DMS53 (cell line): Measurements from ENCODE around the gene HTT-AS.
"Not testable (repeated sequence)": the region's sequence is repeated elsewhere in the genome, so short reads cannot be mapped to it uniquely, and the experiment has no call there.

ENCODE experiments used
- DNase-seq: peaks from one replicate; lab custom pipeline; 2025; lab: John Stamatoyannopoulos, UW

Gene HTT-AS

GRCh38 chr4:3051141-3051897, 23.0 kb downstream of the HTT-AS start:
- not testable (repeated sequence) for DNase-seq

DNA sequence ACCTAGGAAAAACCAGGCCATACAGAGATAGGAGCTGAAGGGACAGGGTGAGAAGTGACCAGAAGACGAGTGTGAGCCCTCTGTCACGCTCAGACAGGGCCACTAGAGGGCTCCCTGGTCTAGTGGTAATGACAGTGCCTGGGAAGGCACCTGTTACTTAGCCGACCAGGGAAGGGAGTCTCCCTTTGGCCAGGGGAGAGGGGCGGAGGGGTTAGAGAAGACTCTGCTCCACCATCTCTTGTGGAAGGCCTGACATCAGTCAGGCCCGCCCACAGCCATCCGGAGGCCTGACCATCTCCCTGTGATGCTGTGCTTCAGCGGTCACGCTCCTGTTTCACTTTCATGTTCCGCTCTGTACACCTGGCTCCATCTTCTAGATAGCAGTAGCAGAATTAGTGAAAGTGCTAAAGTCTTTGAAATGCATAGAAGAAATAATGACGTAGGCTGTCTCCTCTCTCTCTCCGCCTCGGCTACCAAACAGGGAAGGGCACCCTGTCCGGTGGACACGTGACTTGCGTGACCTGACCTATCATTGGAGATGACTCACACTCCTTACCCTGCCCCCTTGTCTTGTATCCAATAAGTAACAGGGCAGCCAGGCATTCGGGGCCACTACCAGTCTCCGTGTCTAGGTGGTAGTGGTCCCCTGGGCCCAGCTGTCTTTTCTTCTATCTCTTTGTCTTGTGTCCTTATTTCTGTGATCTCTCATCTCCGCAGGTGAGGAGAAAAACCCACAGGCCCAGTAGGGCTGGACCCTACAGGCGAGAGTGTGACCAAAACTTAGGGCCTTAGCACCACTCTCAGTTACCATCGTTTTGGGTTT, 26.7 kb downstream of the HTT-AS start:
- DNase-seq, result peak; percentile 99

DNA sequence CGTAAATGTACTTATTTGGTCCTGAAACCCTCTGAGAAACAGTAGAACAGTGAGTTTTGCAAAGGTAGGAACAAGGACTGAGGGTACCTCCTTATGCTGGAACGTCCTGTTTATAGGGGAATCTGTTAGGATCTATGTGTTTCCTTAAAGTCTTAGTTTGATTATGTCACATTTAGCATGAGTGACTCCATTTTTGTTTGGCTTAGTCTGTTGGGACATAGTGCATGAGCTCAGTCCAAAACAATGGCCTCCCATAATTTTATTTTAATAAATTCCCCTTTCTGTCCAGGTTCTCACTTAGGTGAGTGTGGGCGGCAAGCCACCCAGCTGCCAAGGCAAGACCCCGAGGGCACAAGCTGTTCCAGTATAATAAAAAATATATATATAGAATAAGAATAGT, 27.7 kb downstream of the HTT-AS start:
- DNase-seq, result no peak

DNA sequence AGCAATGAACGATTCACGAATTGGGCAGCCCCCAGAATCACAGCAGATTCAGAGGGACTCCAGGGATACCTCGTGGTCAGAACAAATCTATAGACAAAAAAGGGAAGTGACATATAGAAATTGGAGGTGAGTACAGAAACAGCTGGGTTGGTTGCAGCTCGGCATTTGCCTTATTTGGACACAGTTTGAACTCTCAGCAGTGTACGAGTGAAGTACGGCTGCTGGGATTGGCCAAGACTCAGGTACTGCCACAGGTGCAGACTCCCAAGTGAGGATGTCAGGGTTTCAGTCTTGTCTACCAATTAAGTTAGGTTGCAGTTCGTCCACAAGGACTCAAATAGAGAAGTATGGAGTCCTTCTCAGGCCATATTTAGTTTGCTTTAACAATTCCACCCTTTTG, 28.2 kb downstream of the HTT-AS start:
- DNase-seq, result peak; percentile 79

DNA sequence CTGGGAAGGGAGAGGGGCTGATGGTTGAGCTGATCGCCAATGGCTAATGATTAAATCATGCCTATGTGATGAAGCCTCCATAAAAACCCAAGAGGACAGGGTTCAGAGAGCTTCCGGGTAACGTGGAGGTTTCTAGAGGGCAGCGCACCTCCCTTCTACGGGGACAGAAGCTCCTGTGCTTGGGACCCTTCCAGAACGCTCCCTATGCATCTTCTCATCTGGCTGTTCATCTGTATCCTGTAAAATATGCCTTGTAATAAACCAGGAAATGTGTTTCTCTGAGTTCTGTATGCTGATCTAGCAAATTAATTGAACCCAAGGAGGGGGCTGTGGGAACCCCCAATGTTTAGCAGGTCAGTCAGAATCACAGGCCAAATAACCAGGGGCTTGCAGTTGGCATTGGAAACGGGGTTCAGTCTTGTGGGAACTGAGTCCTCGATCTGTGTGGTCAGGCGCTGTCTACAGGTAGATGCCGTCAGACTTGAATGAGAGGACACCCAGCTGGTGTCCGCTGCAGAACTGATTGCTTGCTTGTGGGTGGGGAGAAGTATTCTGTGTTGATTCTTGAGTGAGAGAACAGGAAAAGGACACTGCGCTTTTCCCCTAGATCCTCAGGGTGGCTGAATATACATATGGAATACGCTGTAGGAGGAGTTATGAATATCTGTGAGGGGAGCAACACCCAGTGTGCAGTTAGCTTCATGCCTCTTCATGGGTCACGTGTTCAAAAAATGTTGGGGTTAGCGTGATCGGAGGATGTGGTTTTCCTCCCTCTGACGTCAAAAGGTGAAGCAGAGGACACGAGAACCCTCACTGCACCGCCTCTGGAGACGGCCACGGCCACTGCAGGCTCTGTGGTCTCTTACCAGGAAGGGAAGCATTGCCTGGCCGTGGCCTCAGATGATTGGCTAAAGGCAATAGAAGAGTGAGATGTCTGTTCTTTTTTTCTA, 29.2 kb downstream of the HTT-AS start:
- peak; percentile 99 for DNase-seq

DNA sequence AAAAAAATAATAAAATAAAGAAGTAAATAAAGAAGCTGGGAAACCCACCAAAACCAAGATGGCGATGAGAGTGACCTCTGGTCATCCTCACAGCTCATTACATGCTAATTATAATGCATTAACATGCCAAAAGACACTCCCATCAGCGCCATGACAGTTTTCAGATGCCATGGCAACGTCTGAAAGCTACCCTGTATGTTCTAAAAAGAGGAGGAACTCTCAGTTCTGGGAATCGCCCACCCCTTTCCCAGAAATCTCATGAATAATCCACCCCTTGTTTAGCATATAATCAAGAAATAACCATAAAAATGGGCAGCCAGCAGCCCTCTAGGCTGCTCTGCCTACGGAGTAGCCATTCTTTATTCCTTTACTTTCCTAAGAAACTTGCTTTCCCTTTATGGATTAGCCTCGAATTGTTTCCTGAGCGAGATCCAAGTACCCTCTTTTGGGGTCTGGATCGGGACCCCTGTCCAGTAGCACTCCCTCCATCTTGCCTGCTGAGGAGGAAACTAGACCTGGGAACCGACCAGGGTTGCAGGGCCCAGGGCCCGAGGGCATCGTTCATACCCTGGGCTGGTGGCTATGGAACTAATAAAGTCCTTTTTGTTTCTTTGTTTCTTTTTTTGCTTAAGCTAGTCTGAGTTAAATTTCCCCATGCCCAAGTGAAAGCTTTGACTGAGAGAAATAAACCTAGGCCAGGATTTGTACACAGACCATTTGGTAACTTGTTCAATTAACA, 30.9 kb downstream of the HTT-AS start:
- DNase-seq, result no peak

GRCh38 chr4:3042226-3042625, 32.1 kb downstream of the HTT-AS start:
- DNase-seq, result peak; percentile 48

- peak; percentile 96 for DNase-seq
These were observed 32.9 kb downstream of the HTT-AS start for GRCh38 chr4:3041192-3042142.

DNA sequence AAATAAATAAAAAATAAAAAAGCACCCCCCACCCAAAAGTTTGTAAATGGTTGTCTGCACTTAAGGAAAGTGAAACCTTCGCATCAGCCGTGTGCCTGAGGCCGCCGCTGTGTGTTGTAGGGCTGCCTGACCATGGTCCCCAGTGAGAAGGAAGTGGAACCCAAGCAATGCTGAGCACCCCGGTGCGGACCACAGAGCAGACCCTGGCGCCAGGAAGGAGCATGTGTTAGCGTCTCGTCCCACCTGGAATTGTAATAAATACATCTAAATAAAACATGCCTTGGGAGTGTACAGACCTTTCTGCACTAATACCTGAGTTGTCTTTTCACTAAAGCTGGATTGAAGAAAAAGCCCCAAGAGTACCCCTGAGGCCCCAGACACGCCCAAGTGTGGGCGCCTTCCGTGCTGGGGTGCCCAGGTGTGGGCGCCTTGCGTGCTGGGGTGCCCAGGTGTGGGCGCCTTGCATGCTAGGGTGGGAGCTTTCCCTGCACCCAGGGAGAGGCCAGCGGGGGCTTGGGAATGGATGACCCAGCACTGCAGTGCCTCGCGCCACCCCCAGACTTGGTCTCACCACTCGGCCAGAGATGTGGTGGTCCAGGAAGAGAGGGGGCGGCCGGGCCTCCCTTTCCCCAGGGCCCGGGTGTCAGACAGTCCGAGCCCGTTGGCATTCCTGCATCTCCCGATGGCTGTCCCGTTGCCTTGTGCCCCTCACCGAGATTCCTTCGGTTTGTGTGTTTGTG, 33.7 kb downstream of the HTT-AS start:
- DNase-seq, result no peak

DNA sequence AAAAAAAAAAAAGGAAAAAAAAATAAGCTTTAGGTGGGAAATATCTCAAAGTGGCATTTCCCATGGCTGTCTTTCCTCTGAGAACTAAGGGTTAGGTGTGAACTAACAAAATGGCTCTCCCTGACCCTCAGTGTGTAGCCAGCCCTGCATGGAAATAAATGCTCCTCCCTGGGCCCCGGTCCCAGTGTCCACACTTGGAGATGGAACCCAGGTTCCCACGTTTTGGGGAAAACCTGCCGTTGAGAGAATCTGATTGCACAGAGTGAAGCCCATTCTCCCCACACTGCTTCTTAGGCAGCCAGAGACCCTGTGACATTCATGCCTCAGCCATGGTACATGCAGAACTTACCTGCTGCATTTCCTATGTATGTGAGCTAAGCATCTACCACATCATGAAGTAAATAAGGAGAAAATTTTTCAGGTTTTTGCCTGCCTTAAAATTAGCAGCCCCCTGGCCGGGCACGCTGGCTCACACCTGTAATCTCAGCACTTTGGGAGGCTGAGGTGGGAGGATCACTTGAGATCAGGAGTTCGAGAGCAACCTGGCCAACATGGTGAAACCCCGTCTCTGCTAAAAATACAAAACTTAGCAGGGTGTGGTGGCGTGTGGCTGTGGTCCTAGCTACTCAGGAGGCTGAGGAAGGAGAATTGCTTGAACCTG, 34.5 kb downstream of the HTT-AS start:
- DNase-seq, result no peak

- DNase-seq, result peak; percentile 33
These were observed 36.3 kb downstream of the HTT-AS start for GRCh38 chr4:3037957-3038461.

DNA sequence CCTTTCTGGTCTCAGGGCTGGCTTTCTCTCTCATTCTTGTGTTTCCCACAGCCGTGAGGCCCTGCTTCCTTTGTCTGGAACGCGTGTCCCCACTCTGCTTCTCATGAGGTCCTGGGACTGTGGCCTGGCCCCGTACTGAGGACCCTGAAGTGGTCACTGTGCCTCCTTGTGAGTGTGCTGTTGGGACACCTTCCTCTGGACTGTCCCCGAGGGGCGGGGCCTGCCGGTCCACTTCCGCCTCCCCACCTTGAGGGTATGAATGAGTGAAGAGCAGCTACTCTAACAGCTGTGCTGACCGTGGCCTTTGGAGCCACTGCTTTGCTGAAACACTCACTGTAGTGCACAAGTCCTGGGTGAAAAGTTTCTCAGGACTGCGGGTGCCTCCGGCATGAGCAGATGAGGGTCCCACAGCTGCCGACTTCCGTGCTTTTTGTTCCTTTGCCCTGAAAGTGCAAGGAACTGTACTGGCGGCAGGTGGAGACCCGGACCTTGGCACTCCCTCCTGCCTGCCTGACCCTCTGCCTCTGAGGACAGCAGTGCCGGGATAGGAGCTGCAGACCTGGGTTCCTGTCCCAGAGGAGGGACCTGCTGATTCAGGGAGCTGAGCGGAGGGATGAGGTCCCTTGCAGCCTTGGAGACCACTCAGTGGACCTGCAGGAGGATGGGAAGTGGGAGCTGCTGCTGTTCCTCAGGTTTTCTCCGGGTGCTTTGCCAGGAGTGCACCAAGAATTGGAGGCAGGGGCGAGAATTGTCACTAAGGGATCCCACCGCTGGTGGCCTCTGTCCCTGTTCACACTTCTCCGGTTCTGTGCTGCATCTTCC, 38.0 kb downstream of the HTT-AS start:
- no peak for DNase-seq

DNA sequence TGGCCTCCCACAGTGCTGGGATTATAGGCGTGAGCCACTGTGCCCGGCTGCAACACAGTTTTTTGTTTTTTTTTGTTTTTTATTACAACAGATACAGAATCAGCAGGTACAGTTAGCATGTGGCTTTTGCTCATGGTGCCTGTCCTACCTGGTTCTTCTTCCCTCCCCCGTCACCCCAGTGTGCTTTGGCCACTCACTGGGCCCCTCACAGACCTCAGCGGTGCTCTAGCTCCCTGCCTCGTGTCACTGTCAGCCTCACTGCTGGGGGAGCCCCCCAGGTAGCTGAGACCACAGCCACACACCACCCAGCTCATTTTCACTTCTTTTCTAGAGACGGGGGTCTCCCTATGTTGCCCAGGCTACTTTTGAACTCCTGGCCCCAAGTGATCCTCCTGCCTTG, 38.7 kb downstream of the HTT-AS start:
- DNase-seq, result no peak

DNA sequence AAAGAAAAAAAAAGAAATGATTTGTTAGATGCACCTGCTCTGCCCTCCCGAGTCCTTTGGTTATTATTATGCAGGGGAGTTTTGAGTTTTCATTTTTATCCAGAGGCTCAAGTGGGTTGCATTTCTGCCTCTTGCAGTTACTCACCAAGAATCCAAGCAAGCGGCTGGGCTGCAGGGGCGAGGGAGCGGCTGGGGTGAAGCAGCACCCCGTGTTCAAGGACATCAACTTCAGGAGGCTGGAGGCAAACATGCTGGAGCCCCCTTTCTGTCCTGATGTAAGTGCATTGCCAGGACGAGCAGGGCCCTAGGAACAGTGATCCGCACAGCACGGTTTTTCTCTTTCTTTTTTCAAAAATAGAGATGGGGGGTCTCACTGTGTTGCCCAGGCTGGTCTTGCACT, 39.1 kb downstream of the HTT-AS start:
- DNase-seq, result no peak

GRCh38 chr4:3034231-3034630, 40.1 kb downstream of the HTT-AS start:
- no peak for DNase-seq

DNA sequence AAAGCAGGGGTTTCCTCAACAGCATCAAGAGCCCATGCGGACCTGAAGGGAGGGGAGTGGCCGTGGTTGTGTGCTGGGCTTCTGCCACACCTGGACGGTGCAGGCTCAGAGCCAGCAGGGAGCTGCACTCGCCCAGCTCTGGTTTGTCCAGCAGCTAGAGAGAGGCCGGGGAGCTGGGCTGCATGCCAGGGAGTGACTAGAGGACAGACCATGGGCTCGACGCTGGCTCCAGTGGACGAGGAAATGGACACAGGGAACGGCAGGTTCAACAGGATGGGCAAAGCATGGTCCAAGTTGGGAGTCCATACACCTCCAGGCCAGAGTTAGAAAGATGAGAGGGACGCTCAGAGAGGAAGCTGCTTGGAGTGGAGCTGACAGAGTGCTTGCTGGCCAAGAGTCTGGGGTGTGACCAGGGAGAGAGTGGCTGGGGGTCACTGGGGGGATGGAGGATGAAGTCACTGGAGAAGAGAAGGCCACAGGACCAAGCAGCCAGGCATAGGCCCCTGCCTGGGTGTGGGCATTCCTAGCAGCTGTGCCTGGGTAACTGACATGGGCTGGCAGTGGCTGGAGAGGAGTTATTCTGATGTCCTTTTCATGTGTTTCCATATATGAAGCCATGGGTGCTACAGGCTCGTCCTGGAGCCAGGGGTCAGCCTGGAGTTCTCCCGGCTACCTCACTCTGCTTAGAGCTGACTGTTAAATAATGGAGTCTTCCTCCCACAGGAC, 42.8 kb downstream of the HTT-AS start:
- peak; percentile 66 for DNase-seq
